ENCODE data around the gene TSHZ2.
"Not testable (repeated sequence)": the region's sequence is repeated elsewhere in the genome, so short reads cannot be mapped to it uniquely, and the experiment has no call there.

Gene TSHZ2

DNA sequence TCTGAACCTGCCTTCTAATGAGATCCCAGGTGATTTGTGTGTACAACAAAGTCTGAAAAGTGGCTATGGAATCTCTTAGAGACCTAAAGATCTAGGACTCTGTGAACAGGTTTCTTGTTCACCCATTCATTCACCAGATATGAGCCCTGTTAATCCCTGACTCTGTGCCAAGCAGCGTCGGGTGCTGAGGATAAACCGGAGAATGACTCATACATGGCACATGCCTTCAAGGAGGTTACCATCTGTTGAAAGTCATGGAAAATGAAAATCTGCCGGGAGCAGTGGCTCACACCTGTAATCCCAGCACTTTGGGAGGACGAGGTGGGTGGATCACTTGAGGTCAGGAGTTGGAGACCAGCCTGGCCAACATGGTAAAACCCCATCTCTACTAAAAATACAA lies 549.3 kb downstream of the TSHZ2 start:
- in situ Hi-C loops (cut with MboI; ENCODE audit: low sequenced_read_pairs), result not testable (repeated sequence)

DNA sequence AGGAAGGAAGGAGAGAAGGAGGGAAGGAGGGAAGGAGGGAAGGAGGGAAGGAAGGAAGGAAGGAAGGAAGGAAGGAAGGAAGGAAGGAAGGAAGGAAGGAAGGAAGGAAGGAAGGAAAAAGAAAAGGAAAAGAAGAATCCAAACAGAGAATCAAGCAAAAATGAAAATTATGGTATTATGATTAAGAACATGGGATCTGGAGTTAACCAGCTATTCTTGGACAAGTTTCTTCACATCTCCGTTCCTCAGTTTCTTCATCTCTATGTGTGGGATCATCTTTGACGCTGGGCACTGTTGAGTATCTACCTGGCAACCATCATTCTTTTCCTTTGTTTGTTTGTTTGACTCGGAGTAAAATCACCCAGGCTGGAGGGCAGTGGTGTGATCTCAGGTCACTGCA lies 549.9 kb downstream of the TSHZ2 start:
- in situ Hi-C loops (cut with MboI; ENCODE audit: low sequenced_read_pairs), result no loop called here

DNA sequence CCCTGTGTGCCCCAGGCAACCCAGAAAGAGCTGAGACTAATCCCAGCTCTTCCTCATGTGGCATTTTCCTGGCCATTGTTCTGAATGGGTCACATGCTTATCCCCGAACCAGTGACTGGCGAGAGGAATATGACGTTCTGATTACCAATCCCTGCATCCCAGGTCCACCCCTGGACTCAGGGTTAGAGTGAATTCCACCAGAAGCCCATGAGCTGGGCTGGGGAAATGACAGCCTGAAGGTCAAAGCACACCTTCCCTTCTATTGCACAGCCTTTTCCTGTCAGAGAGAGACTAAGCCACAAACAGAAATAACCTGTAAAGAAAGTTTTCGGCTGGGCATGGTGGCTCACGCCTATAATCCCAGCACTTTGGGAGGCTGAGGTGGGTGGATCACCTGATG lies 550.5 kb downstream of the TSHZ2 start:
- in situ Hi-C loops (cut with MboI; ENCODE audit: low sequenced_read_pairs), result no loop called here

DNA sequence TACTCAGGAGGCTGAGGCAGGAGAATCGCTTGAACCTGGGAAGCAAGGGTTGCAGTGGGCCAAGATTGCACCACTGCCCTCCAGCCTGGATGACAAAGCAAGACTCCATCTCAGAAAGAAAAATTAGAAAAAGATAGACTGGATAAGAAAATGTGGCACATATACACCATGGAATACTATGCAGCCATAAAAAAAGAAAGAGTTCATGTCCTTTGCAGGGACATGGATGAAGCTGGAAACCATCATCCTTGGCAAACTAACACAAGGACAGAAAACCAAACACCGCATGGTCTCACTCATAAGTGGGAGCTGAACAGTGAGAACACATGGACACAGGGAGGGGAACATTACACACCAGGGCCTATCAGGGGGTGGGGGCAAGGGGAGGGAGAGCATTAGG lies 551.5 kb downstream of the TSHZ2 start:
- in situ Hi-C loops (cut with MboI; ENCODE audit: low sequenced_read_pairs), result not testable (repeated sequence)

DNA sequence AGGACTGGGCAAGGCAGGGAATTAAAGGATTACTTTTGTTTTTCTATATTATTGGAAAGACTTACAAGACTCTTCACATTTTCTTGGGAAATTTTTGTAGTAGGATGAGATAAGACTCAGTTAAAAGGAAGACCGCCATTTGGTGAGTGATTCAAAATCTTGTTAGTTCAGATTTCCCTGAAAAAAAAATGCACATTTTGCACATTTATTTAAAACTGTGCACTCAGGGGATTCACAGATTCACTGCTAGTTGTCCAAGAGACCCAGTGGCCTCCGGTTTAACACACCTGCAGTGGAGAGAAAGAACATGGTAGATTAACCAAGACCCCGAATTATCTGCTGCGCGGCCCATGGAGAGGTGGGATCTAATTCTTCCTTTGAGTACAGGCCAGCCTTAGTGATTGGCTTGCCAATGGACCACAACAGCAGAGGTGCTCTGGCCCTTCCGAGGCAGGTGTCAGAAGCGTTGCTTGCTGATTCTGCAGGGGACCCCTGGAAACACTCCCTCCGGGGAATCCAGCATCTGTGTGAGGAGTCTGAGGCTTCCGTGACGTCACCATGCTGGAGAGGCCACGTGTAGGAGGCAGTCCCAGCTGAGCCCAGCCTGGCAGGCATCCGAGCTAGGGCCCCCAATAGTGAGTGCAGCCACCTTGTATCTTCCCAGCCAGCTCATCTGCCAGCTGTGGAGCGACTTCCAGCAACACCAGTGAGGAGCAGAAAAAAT lies 552.6 kb downstream of the TSHZ2 start:
- in situ Hi-C loops (cut with MboI; ENCODE audit: low sequenced_read_pairs), result no loop called here

DNA sequence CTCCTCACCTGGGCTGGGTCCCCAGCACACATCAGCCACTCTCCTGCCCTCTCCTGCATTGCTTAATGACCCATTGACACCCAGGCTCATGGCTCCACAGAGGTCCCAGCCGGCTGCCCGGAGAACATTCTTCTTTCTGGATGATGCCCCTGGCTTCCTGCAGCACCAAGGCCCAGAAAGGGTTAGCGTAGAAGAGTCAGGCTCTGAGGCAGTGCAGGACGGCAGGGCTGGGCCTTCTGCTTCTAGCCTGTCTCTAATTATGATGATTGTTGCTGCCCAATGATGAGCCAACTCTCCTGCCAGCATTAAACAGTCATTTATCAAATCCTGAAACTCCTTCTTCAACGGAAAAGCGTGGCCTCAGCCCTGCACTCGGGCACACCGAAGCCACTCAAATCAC lies 555.0 kb downstream of the TSHZ2 start:
- in situ Hi-C loops (cut with MboI; ENCODE audit: low sequenced_read_pairs), result no loop called here

DNA sequence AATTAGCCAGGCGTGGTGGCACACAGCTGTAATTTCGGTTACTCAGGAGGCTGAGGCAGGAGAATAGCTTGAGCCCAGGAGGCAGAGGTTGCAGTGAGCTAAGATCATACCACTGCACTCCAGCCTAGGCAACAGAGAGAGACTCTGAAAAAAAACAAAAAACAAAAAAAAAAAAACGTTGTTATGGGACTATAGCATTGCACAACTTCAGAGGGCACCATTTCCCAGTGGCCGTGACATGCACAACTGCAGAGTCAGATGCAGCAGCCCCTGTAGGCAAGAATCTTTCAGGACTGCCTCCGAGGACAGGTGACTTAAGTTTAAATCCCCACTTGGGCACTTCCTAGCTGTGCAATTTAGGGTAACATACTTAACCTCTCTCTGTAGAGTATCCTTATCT lies 557.5 kb downstream of the TSHZ2 start:
- in situ Hi-C loops (cut with MboI; ENCODE audit: low sequenced_read_pairs), result no loop called here

DNA sequence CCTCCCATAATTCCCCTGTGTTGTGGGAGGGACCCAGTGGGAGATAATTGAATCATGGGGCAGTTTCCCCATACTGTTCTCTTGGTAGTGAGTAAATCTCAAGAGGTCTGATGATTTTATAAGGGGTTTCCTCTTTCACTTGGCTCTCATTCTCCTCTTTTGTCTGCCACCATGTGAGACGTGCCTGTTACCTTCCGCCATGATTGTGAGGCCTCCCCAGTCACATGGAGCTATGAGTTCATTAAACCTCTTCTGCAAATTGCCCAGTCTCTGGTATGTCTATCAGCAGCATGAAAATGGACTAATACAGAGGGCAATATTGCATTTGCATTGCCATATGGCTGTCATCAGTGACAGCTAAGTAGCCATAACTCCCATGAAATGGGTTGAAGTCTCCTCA lies 558.3 kb downstream of the TSHZ2 start:
- in situ Hi-C loops (cut with MboI; ENCODE audit: low sequenced_read_pairs), result no loop called here

DNA sequence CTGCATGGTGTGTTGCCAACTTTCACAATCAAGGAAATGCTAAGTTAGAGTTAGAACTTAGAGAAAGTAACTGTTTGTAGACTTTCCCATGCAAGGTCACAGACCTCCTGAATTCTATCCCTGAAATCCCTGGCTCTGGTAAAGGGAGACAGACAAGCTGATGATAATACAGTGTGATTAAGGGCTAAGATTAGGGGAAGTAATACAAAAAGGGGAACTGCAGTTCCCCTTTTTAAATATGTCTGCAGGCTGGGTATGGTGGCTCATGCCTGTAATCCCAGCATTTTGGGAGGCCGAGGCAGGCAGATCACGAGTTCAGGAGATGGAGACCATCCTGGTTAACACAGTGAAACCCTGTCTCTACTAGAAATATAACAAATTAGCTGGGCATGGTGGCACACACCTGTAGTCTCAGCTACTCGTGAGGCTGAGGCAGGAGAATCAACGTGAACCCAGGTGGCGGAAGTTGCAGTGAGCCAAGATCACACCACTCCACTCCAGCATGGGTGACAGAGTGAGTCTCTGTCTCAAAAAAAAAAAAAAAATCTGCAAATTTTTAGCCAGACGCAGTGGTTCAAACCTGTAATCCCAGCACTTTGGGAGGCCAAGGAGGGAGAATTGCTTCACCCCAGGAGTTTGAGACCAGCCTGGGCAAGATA lies 560.6 kb downstream of the TSHZ2 start:
- in situ Hi-C loops (cut with MboI; ENCODE audit: low sequenced_read_pairs), result not testable (repeated sequence)

DNA sequence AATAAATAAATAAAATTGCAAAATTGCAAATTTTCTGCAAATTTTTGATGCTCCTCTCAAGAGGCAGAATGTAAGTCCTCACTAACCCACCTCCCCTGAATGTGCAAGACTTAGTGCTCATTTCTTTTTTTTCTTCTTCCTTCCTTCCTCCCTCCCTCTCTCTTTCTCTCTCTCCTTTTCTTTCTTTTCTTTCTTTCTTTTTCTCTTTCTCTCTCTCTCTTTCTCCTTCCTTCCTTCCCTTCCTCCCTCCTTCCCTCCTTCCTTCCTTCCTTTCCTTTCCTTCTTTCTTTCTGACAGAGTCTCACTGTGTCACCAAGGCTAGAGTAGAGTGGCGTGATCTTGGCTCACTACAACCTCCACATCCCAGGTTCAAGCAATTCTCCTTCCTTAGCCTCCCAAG lies 561.3 kb downstream of the TSHZ2 start:
- in situ Hi-C loops (cut with MboI; ENCODE audit: low sequenced_read_pairs), result no loop called here

DNA sequence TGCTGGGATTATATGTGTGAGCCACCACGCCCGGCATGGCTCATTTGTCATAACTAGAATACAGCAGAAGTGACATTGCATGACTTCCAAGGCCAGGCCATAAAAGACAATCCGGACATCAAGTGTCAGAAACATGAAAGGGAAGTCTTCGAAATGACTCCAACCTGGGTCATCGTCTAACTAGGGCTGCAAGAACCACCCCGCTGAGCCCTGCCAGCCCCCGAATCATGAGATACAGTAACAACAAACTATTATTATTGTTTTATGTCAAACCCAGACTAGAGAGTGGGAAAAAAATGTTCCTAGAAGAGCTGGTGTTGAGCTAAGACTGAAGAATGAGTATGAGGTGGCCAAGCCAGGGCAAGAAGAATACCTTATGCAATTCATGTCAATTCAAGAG lies 561.9 kb downstream of the TSHZ2 start:
- in situ Hi-C loops (cut with MboI; ENCODE audit: low sequenced_read_pairs), result no loop called here

DNA sequence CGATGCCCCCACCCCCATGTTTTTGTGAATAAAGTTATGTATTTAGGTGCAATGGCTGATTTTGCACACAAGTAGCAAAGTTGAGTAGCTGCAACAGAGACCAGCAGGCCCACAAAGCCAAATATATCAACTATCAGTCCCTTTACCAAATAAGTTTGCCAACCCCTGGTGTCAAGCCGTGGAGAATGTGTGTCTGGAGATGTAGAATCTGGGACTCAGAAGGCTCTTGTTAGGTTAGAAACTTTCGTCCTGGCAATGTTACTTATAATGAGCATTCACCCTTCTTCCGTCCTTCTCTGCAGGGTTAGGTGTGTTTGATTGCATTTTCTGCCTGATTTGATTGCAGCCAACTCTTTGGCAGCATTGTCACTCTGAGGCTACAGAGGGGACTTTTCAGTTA lies 563.7 kb downstream of the TSHZ2 start:
- in situ Hi-C loops (cut with MboI; ENCODE audit: low sequenced_read_pairs), result no loop called here

DNA sequence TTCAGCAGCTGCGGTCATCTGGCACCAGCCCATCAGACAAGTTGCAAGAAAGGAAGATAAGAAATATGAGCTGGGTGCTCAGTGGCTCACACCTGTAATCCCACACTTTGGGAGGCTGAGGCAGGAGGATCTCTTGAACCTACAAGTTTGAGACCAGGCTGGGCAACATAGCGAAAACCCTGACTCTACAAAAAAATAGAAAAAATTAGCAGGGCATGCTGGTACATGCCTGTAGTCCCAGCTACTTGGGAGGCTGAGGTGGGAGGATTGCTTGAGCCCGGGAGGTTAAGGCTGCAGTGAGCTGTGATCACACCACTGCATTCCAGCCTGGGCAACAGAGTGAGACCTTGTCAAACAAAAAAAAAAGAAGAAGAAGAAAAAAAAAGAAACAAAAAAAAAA lies 564.2 kb downstream of the TSHZ2 start:
- in situ Hi-C loops (cut with MboI; ENCODE audit: low sequenced_read_pairs), result not testable (repeated sequence)

DNA sequence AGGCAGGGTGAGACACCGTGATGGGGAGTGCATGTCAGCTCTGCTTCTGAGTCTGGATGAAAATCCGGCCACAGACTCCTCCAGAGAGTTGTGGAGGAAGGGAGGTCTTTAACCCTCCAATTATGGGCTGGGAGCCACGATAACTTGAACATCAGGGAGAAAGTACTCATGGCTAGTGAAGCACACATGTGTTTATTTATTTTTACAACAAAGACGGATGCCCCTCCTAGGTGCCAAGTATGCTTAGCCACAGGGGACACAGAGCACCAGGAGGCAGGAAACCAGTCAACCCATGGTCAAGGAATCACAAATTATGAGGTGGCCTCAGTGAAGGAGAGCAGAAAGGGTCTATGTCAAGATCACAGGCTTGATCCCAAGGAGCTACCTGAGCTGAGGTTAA lies 567.4 kb downstream of the TSHZ2 start:
- in situ Hi-C loops (cut with MboI; ENCODE audit: low sequenced_read_pairs), result no loop called here

Measured in hTERT RPE-1 (cell line).